Measurements from ENCODE around the gene LYSMD3. TPM values are rescaled to one million over a fixed set of nuclear protein-coding genes. Genes with fewer than 3 reads are reported as not detected.

Gene LYSMD3
- total and polyA plus RNA-seq, 10 of the 15 experiments (the other 5 are each of a cell fraction or from before 2014, with no cell fraction given): 3.9 to 22.5 (median 12.6) TPM

DNA sequence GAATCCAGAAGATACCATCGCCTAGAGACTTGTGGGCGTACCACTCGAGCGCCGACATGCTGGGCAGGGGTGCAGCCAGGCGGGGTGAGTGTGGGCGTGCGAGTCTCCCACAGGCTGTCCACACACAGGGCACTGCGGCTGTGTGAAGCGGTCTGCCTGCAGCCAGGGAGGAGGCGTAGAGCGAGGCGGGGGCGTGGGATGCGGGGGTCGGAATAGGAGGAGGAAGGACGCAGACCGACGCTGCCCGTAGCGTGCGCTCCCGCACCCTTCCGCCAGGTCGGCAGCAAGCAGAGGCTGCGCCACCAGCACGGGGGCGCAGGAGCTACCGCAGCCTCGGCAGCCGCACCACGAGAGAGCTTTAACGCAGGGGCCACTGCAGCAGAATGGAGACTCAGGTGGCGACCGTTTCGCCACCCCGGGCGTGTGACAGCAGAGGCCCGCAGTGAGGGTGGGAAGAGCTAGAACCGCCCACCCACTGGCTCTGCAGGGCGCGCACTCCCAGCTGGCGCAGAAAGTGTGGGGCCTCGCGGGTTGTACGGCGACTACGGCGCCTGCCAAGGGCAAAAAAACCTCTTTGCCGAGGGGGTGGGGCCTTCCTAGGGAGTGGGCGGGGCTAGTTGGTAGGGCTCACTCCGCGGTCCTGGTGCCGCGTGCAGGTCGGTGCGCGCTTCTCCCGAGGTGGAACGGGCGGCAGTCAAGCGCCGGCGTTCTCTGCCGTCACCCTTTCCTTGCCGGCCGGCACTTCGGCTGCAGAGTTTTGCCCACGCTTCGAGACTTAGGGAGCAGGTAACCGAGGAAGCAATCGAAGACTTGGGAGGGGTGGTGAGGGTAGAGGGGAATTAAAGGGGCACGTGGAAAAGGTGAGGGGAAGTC lies 54.9 kb downstream of the LYSMD3 start, which contains the start of the genes MBLAC2 and POLR3G (continued):
- TF ChIP-seq MXI1 (IDR thresholded peaks at IDR 0.05; ENCODE audit: low read depth, low read length) (peak; percentile 43; the same call in 1 of the 2 replicates), DPF2 (IDR thresholded peaks at IDR 0.05) (peak; percentile 90), SREBF1 (IDR thresholded peaks at IDR 0.05; ENCODE audit: low read length) (no peak), ZZZ3 (IDR thresholded peaks at IDR 0.05; ENCODE audit: control insufficient read depth, insufficient read length, low read depth) (no peak), ZNF384 (IDR thresholded peaks at IDR 0.05; ENCODE audit: borderline replicate concordance, low read depth, low read length) (no peak), SMAD1 (IDR thresholded peaks at IDR 0.05; ENCODE audit: low read depth, partially characterized antibody) (no peak), NRF1 (conservative IDR thresholded peaks at IDR 0.05; ENCODE audit: low read depth, low read length) (no peak), EP300 (IDR thresholded peaks at IDR 0.05; ENCODE audit: borderline replicate concordance in 1 of 2, control insufficient read depth in 1 of 2, low read depth in 2 of 2, low read length in 2 of 2) (0 out of 4 replicates have a peak, but pooled peaks of 1 of the 2 experiments have one; percentile 7), NR2C2 (IDR thresholded peaks at IDR 0.05; ENCODE audit: borderline replicate concordance, control insufficient read depth, insufficient read length, low read depth) (no peak), NFIC (IDR thresholded peaks at IDR 0.05; ENCODE audit: low read depth, low read length) (no peak), GABPA (IDR thresholded peaks at IDR 0.05; ENCODE audit: low read depth) (no peak), TAF1 (IDR thresholded peaks at IDR 0.05; ENCODE audit: borderline replicate concordance, low read depth, low read length) (peak; percentile 53; the same call in 1 of the 2 replicates), RAD21 (IDR thresholded peaks at IDR 0.05; ENCODE audit: insufficient read depth, low read depth, low read length) (no peak), ZNF622 (IDR thresholded peaks at IDR 0.05) (no peak), POU2F2 (IDR thresholded peaks at IDR 0.05; ENCODE audit: borderline replicate concordance, low read depth, low read length) (no peak; the same call in 2 of the 3 replicates), FOS (IDR thresholded peaks at IDR 0.05; ENCODE audit: borderline replicate concordance, extremely low read depth, insufficient read length) (no peak), KAT2A (conservative IDR thresholded peaks at IDR 0.05; ENCODE audit: control insufficient read depth, low read depth, low read length) (no peak), MTA3 (IDR thresholded peaks at IDR 0.05; ENCODE audit: borderline replicate concordance, low read length) (no peak; the same call in 1 of the 2 replicates), HCFC1 (IDR thresholded peaks at IDR 0.05; ENCODE audit: low read length) (peak; percentile 42; the same call in 1 of the 2 replicates)
- TF ChIP-seq, protein P1, sequence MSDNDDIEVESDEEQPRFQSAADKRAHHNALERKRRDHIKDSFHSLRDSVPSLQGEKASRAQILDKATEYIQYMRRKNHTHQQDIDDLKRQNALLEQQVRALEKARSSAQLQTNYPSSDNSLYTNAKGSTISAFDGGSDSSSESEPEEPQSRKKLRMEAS (IDR thresholded peaks at IDR 0.05; ENCODE audit: low read depth, low read length): peak; percentile 85
- TF ChIP-seq, protein P2, sequence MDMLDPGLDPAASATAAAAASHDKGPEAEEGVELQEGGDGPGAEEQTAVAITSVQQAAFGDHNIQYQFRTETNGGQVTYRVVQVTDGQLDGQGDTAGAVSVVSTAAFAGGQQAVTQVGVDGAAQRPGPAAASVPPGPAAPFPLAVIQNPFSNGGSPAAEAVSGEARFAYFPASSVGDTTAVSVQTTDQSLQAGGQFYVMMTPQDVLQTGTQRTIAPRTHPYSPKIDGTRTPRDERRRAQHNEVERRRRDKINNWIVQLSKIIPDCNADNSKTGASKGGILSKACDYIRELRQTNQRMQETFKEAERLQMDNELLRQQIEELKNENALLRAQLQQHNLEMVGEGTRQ (IDR thresholded peaks at IDR 0.05; ENCODE audit: borderline replicate concordance, low read depth, low read length): no peak
- TF ChIP-seq, protein P3, sequence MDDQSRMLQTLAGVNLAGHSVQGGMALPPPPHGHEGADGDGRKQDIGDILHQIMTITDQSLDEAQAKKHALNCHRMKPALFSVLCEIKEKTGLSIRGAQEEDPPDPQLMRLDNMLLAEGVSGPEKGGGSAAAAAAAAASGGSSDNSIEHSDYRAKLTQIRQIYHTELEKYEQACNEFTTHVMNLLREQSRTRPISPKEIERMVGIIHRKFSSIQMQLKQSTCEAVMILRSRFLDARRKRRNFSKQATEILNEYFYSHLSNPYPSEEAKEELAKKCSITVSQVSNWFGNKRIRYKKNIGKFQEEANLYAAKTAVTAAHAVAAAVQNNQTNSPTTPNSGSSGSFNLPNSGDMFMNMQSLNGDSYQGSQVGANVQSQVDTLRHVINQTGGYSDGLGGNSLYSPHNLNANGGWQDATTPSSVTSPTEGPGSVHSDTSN (IDR thresholded peaks at IDR 0.05; ENCODE audit: insufficient replicate concordance, low read depth, low read length): peak; percentile 31
- TF ChIP-seq, protein P4, sequence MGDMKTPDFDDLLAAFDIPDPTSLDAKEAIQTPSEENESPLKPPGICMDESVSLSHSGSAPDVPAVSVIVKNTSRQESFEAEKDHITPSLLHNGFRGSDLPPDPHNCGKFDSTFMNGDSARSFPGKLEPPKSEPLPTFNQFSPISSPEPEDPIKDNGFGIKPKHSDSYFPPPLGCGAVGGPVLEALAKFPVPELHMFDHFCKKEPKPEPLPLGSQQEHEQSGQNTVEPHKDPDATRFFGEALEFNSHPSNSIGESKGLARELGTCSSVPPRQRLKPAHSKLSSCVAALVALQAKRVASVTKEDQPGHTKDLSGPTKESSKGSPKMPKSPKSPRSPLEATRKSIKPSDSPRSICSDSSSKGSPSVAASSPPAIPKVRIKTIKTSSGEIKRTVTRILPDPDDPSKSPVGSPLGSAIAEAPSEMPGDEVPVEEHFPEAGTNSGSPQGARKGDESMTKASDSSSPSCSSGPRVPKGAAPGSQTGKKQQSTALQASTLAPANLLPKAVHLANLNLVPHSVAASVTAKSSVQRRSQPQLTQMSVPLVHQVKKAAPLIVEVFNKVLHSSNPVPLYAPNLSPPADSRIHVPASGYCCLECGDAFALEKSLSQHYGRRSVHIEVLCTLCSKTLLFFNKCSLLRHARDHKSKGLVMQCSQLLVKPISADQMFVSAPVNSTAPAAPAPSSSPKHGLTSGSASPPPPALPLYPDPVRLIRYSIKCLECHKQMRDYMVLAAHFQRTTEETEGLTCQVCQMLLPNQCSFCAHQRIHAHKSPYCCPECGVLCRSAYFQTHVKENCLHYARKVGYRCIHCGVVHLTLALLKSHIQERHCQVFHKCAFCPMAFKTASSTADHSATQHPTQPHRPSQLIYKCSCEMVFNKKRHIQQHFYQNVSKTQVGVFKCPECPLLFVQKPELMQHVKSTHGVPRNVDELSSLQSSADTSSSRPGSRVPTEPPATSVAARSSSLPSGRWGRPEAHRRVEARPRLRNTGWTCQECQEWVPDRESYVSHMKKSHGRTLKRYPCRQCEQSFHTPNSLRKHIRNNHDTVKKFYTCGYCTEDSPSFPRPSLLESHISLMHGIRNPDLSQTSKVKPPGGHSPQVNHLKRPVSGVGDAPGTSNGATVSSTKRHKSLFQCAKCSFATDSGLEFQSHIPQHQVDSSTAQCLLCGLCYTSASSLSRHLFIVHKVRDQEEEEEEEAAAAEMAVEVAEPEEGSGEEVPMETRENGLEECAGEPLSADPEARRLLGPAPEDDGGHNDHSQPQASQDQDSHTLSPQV (IDR thresholded peaks at IDR 0.05): no peak
